Gastrocnemius medialis (tissue), 4 donors: ENCODE results near the gene MYDGF. TPM values are rescaled to one million over a fixed set of nuclear protein-coding genes. Genes with fewer than 3 reads are reported as not detected.
A peak's percentile ranks its signal among the peaks of the same experiment; 100 is the strongest.

Source experiments
- ATAC-seq, 2 donors: fragments of 150-250 bp; one replicate each; pipeline ENCODE4 v1.9.1; 2016
- DNase-seq, 2 donors: peaks; one replicate each; pipeline ENCODE4 v3.0.0-alpha.2; 2019
- H3K27ac ChIP-seq, 4 donors: fragments of 200-600 bp; sonication (generic); 1 replicate in 1 of 4; 2 replicates in 3 of 4; pipeline ENCODE4 v1.5.1; 2016 to 2018; ENCODE audit warnings: mild to moderate bottlenecking in 2 of 4, moderate library complexity in 1 of 4
- H3K27me3 ChIP-seq, 3 donors: fragments of 200-600 bp; sonication (generic) in 2 of 3; 1 replicate in 1 of 3; 2 replicates in 2 of 3; pipeline versions ENCODE4 v1.5.1 to v1.6.0; 2016 to 2019; ENCODE audit warnings: mild to moderate bottlenecking in 1 of 3, moderate library complexity in 1 of 3
- H3K36me3 ChIP-seq, 2 donors: fragments of 200-600 bp; sonication (generic) in 1 of 2; one replicate each; pipeline ENCODE4 v1.5.1; 2017 to 2018
- H3K4me1 ChIP-seq, 2 donors: fragments of 200-600 bp; sonication (generic) in 1 of 2; one replicate each; pipeline ENCODE4 v1.5.1; 2016 to 2017; ENCODE audit warnings: mild to moderate bottlenecking in 2 of 2
- H3K4me3 ChIP-seq, 4 donors: fragments of 200-600 bp; sonication (generic) in 3 of 4; 1 replicate in 1 of 4; 2 replicates in 3 of 4; pipeline ENCODE4 v1.5.1; 2016 to 2019; ENCODE audit warnings: mild to moderate bottlenecking in 2 of 4
- H3K9me3 ChIP-seq, 3 donors: fragments of 200-600 bp; sonication (generic) in 2 of 3; 1 replicate in 1 of 3; 2 replicates in 2 of 3; pipeline ENCODE4 v1.5.1; 2016 to 2019
- POLR2A ChIP-seq, 2 donors: fragments of 450-650 bp; IDR thresholded peaks; one replicate each; pipeline ENCODE4 v1.6.1; 2017; ENCODE audit warnings: antibody characterized with exemption in 2 of 2, mild to moderate bottlenecking in 2 of 2, moderate library complexity in 2 of 2
- in situ Hi-C, 4 donors: fragments of 200-750 bp; cut with MboI; loops; one replicate each; pipeline versions ENCODE4 v1.15.0 to v1.8.0; 2017; ENCODE audit warnings: low sequenced_read_pairs in 4 of 4
- intact Hi-C: fragments of 100-400 bp; cut with DNase I; formaldehyde crosslinking; loops from one replicate; pipeline ENCODE4 v1.15.1; 2023; ENCODE audit warnings: low total_unique reads
- total RNA-seq, 4 donors: library from RNA; depleted of rRNA; stranded (reverse); fragments of >200 nt; gene quantifications; one replicate each; pipeline versions ENCODE4 v1.1.0 to v1.2.3, GENCODE V29; 2016
- TF ChIP-seq, protein P1 (sequence below), 5 experiments: fragments of 450-650 bp in 3 of 5; fragments of 200-600 bp in 2 of 5; sonication (generic) in 2 of 5; IDR thresholded peaks in 4 of 5; conservative IDR thresholded peaks in 1 of 5; 1 replicate in 4 of 5; 2 replicates in 1 of 5; pipeline ENCODE4 v1.5.1; 2016 to 2019; ENCODE audit warnings: antibody characterized with exemption in 5 of 5, mild to moderate bottlenecking in 3 of 5, moderate library complexity in 3 of 5

MYDGF gene
- total RNA-seq, 4 donors from 2014 or later, result 8.0 to 12.9 (median 10.1) TPM

DNA sequence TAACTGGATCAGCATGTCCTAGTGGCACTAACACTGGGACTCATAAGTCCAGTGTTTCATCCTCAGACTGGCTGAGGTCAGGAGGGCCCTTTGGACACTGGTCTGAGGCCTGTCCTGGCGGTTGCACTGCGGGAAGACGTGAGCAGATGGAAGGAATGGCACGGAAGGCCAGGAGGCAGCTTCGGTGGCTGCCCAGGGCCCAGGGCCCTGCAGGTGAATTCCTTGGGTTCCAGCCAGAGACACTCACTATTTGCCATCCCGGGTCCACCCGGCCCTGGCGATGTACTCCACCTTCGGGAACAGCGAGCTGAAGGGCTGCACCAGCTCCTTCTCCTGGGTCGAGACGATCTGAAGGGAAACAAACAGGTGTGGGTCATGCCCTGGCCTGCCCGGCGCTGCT is 27.2 kb upstream of the MYDGF start:
- H3K36me3 ChIP-seq, result peaks cover 0 to 48% of the 10 kb centered on the region in 2 donors
- no peaks in the 10 kb centered on the region for H3K9me3 ChIP-seq
- DNase-seq (peak in 1 of 2 donors; percentile 60), ATAC-seq (peak in 1 of 2 donors; percentile 13)
- in situ Hi-C loops (no loop called here), intact Hi-C loops (no loop called here)
- no peak overlapping the region for H3K4me3 ChIP-seq
- no peak for TF ChIP-seq POLR2A (IDR thresholded peaks at IDR 0.05)
- TF ChIP-seq, protein P1, sequence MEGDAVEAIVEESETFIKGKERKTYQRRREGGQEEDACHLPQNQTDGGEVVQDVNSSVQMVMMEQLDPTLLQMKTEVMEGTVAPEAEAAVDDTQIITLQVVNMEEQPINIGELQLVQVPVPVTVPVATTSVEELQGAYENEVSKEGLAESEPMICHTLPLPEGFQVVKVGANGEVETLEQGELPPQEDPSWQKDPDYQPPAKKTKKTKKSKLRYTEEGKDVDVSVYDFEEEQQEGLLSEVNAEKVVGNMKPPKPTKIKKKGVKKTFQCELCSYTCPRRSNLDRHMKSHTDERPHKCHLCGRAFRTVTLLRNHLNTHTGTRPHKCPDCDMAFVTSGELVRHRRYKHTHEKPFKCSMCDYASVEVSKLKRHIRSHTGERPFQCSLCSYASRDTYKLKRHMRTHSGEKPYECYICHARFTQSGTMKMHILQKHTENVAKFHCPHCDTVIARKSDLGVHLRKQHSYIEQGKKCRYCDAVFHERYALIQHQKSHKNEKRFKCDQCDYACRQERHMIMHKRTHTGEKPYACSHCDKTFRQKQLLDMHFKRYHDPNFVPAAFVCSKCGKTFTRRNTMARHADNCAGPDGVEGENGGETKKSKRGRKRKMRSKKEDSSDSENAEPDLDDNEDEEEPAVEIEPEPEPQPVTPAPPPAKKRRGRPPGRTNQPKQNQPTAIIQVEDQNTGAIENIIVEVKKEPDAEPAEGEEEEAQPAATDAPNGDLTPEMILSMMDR (IDR thresholded peaks at IDR 0.05 in 4 of 5, conservative IDR thresholded peaks at IDR 0.05 in 1 of 5), result no peak
- peak overlapping the region; percentile 95 to 97 (median 96) for H3K27ac ChIP-seq
- peaks cover 62 to 65% of the 10 kb centered on the region in 2 donors for H3K4me1 ChIP-seq
- H3K27me3 ChIP-seq, result no peaks in the 10 kb centered on the region

- in situ Hi-C loops (no loop called here), intact Hi-C loops (no loop called here)
- TF ChIP-seq POLR2A (IDR thresholded peaks at IDR 0.05), result peak in 1 of 2 donors; percentile 39
- TF ChIP-seq, protein P1 (IDR thresholded peaks at IDR 0.05 in 4 of 5, conservative IDR thresholded peaks at IDR 0.05 in 1 of 5), result no peak
- H3K27me3 ChIP-seq, result no peaks in the 10 kb centered on the region
- peak overlapping the region in 3 of 4 donors; percentile 21 to 35 (median 35) for H3K4me3 ChIP-seq
- peak; percentile 38 to 42 for ATAC-seq
- H3K36me3 ChIP-seq, result peaks cover 0 to 41% of the 10 kb centered on the region in 2 donors
- peaks cover 53 to 57% of the 10 kb centered on the region in 2 donors for H3K4me1 ChIP-seq
- peak overlapping the region; percentile 95 to 97 (median 96) for H3K27ac ChIP-seq
- no peaks in the 10 kb centered on the region for H3K9me3 ChIP-seq
- peak; percentile 81 to 95 for DNase-seq
Observed at GRCh38 chr19:4695224-4695731, 25.1 kb upstream of the MYDGF start.

DNA sequence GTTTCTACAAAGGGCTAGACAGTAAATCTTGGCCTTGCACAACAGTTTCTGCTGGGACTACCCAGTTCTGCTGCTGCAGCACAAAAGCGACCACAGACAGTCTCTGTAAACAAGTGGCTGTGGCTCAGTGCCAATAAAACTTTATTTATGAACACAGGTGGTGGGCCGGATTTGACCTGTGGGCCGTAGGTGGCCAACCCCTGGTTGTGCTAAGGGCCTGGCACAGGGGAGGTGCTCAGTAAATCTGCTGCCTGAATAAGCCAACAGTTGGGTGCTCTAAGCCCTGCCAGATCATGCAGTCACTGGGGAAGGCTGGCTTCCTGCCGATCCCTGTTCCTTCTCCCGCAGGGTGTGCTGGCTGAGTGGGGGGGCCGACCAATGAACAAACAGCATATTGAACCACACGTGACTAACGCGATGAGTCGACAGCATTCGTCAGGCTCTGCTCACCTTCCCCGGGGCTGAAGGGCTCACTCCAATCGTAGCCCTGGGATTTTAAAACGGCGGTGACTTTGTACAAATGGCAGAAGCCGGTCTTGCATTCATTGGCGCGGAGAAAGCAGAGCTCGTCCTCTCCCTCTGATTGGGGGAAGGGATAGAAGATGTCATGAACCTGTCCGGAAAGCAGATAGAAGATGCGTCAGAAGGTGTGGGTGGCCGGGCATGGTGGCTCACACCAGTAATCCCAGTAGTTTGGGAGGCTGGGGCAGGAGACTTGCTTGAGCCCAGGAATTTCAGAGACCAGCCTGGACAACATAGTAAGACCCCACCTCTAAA is 24.3 kb upstream of the MYDGF start:
- Histone ChIP-seq H3K36me3 (peaks cover 0 to 41% of the 10 kb centered on the region in 2 donors), H3K9me3 (no peaks in the 10 kb centered on the region), H3K27me3 (no peaks in the 10 kb centered on the region), H3K4me1 (peaks cover 53 to 57% of the 10 kb centered on the region in 2 donors), H3K4me3 (peak overlapping the region in 3 of 4 donors; percentile 21 to 35 (median 35)), H3K27ac (peak overlapping the region; percentile 95 to 97 (median 96))
- TF ChIP-seq, protein P1 (IDR thresholded peaks at IDR 0.05 in 4 of 5, conservative IDR thresholded peaks at IDR 0.05 in 1 of 5), result no peak
- TF ChIP-seq POLR2A (IDR thresholded peaks at IDR 0.05), result peak; percentile 77 to 87
- DNase-seq (peak; percentile 96 to 100), ATAC-seq (peak; percentile 70 to 71)
- in situ Hi-C loops, result no loop called here
- intact Hi-C loops, result loop anchor here (1.0 kb wide), 1 partner anchor 19 kb away; no protein-coding TSS in a partner anchor

GRCh38 chr19:4693471-4694121 is 23.5 kb upstream of the MYDGF start:
- Histone ChIP-seq H3K27ac (peak overlapping the region; percentile 95 to 97 (median 96)), H3K4me1 (peaks cover 53 to 57% of the 10 kb centered on the region in 2 donors), H3K4me3 (peak overlapping the region in 1 of 4 donors; percentile 11), H3K27me3 (no peaks in the 10 kb centered on the region), H3K36me3 (peaks cover 0 to 44% of the 10 kb centered on the region in 2 donors), H3K9me3 (no peaks in the 10 kb centered on the region)
- intact Hi-C loops, result loop anchor here (1.0 to 2.0 kb wide), 2 partner anchors 15 to 20 kb away; no protein-coding TSS in a partner anchor
- ATAC-seq, result no peak
- TF ChIP-seq, protein P1 (IDR thresholded peaks at IDR 0.05 in 4 of 5, conservative IDR thresholded peaks at IDR 0.05 in 1 of 5), result no peak
- TF ChIP-seq POLR2A (IDR thresholded peaks at IDR 0.05), result peak in 1 of 2 donors; percentile 16
- in situ Hi-C loops, result no loop called here
- DNase-seq, result no peak
